HepG2 (cell line): Measurements from ENCODE around the gene PRKG1. TPM values are rescaled to one million over a fixed set of nuclear protein-coding genes. Genes with fewer than 3 reads are reported as not detected.

Source experiments
- ATAC-seq: fragments of 200-7000 bp; cut with Tn5 transposase; 3 replicates; pipeline ENCODE4 v1.9.1; 2020; ENCODE audit warnings: mild to moderate bottlenecking, moderate library complexity
- BruUV-seq: library from RNA; stranded (reverse); fragments of 400-500 nt; replicated peaks from 2 replicates; lab custom pipeline; 2021; lab: Mats Ljungman, UMichigan
- CTCF ChIA-PET: fragments of 300-600 bp; formaldehyde crosslinking; extraction: SDS; loops from one replicate; lab custom pipeline; 2021; ENCODE audit warnings: low total read pairs, inconsistent platforms, low intra/inter-chr PET ratio; lab: Yijun Ruan, JAX
- POLR2A ChIA-PET: fragments of 350-600 bp; sonication (Branson Sonifier 250); formaldehyde crosslinking; loops from one replicate; lab custom pipeline; 2020; ENCODE audit warnings: antibody characterized with exemption, inconsistent platforms; lab: Yijun Ruan, JAX
- DNase-seq: peaks from one replicate; pipeline ENCODE4 v3.0.0-alpha.2; 2015; ENCODE audit warnings: low spot score
- FAIRE-seq: peaks from 3 replicates; lab custom pipeline; 2011; peaks lifted over from hg19 to GRCh38; lab: Jason Lieb, UNC
- H2AFZ ChIP-seq: one replicate; pipeline ENCODE4 v1.6.1; 2011; ENCODE audit warnings: low read length, inconsistent platforms
- H3K27ac ChIP-seq: fragments of 300-600 bp; 3 replicates; pipeline ENCODE4 v1.8.0; 2011; ENCODE audit warnings: mixed run types, mild to moderate bottlenecking, mixed read lengths, low read length, inconsistent platforms; ENCODE audit not compliant: insufficient read depth; ENCODE audit errors: extremely low read length
- H3K27me3 ChIP-seq, 2 experiments: fragments of 200-600 bp in 1 of 2; 2 replicates in 1 of 2; 3 replicates in 1 of 2; pipeline versions ENCODE4 v1.6.0 to v1.8.0; 2011; ENCODE audit warnings: low read length in 2 of 2, mild to moderate bottlenecking in 2 of 2, moderate library complexity in 2 of 2, inconsistent platforms in 1 of 2; ENCODE audit not compliant: insufficient read depth in 2 of 2, control insufficient read depth in 1 of 2
- H3K36me3 ChIP-seq, 2 experiments: fragments of 200-600 bp in 1 of 2; replicated peaks in 1 of 2; 2 replicates in 1 of 2; 3 replicates in 1 of 2; pipeline versions ENCODE4 v1.5.1 to v1.8.0; 2011; ENCODE audit warnings: low read length in 2 of 2, inconsistent platforms in 1 of 2; ENCODE audit not compliant: insufficient read depth in 2 of 2, control insufficient read depth in 1 of 2
- H3K4me1 ChIP-seq: 2 replicates; pipeline ENCODE4 v1.5.1; 2012; ENCODE audit warnings: low read length, inconsistent platforms; ENCODE audit not compliant: insufficient read depth
- H3K4me2 ChIP-seq: 2 replicates; pipeline ENCODE4 v1.6.0; 2011; ENCODE audit warnings: low read depth, low read length, inconsistent platforms
- H3K4me3 ChIP-seq, 3 experiments: fragments of 200-600 bp in 1 of 3; sonication (generic), shearing (Covaris generic) in 1 of 3; replicated peaks in 1 of 3; 2 replicates each; pipeline ENCODE4 v1.5.1; 2011 to 2016; ENCODE audit warnings: low read length in 3 of 3, inconsistent platforms in 2 of 3, low read depth in 2 of 3, mild to moderate bottlenecking in 2 of 3, control low read depth in 1 of 3, mixed read lengths in 1 of 3; ENCODE audit not compliant: insufficient read depth in 1 of 3
- H3K79me2 ChIP-seq: one replicate; pipeline ENCODE4 v1.6.1; 2011; ENCODE audit warnings: low read length, inconsistent platforms; ENCODE audit not compliant: insufficient read depth
- H3K9ac ChIP-seq: 2 replicates; pipeline ENCODE4 v1.6.0; 2011; ENCODE audit warnings: mild to moderate bottlenecking, low read depth, low read length, inconsistent platforms; ENCODE audit not compliant: insufficient read depth
- H3K9me3 ChIP-seq: 2 replicates; pipeline ENCODE4 v1.5.1; 2012; ENCODE audit warnings: mild to moderate bottlenecking, low read length
- H4K20me1 ChIP-seq: 2 replicates; pipeline ENCODE4 v1.6.0; 2011; ENCODE audit warnings: inconsistent platforms, mild to moderate bottlenecking, low read length, moderate library complexity; ENCODE audit not compliant: insufficient read depth
- ATF6 ChIP-seq: sonication (generic); formaldehyde crosslinking; conservative IDR thresholded peaks from 2 replicates; pipeline ENCODE4 v1.4.0; 2020; ENCODE audit warnings: missing genetic modification reagents
- CEBPB ChIP-seq: IDR thresholded peaks from 2 replicates; pipeline ENCODE4 v1.6.1; 2011; ENCODE audit warnings: low read depth, low read length, improper control_type of control experiment, borderline replicate concordance
- MED1 ChIP-seq: sonication (generic); formaldehyde crosslinking; IDR thresholded peaks from 2 replicates; pipeline ENCODE4 v1.4.0; 2020; ENCODE audit warnings: missing genetic modification reagents
- MXD3 ChIP-seq: IDR thresholded peaks from 2 replicates; pipeline ENCODE4 v1.6.1; 2016; ENCODE audit warnings: mild to moderate bottlenecking, missing biosample characterization, missing genetic modification reagents
- NR2F2 ChIP-seq: IDR thresholded peaks from 2 replicates; pipeline ENCODE4 v1.6.1; 2012; ENCODE audit warnings: low read depth, inconsistent platforms, borderline replicate concordance
- PRMT3 ChIP-seq: sonication (generic); formaldehyde crosslinking; IDR thresholded peaks from 2 replicates; pipeline ENCODE4 v1.8.1; 2022; ENCODE audit warnings: low read depth, mild to moderate bottlenecking, moderate library complexity, missing genetic modification reagents, borderline replicate concordance
- THAP8 ChIP-seq: sonication (generic); formaldehyde crosslinking; IDR thresholded peaks from 2 replicates; pipeline ENCODE4 v1.5.1; 2020; ENCODE audit warnings: missing genetic modification reagents, mild to moderate bottlenecking, borderline replicate concordance
- ZBTB7B ChIP-seq: sonication (generic); formaldehyde crosslinking; IDR thresholded peaks from 2 replicates; pipeline ENCODE4 v1.4.0; 2020; ENCODE audit warnings: missing genetic modification reagents
- ZNF678 ChIP-seq: sonication (generic); formaldehyde crosslinking; IDR thresholded peaks from 2 replicates; pipeline ENCODE4 v1.4.0; 2020; ENCODE audit warnings: mild to moderate bottlenecking, missing genetic modification reagents
- ZNF737 ChIP-seq: sonication (generic); formaldehyde crosslinking; IDR thresholded peaks from 2 replicates; pipeline ENCODE4 v1.5.0; 2020; ENCODE audit warnings: missing genetic modification reagents, mild to moderate bottlenecking, borderline replicate concordance
- WGBS: methylation state at CpG from one replicate; pipeline ENCODE4 v1.1.6; 2017; ENCODE audit warnings: low lambda C conversion rate; 5-methylcytosine and 5-hydroxymethylcytosine counted together
- in situ Hi-C: cut with HindIII; loops from 2 replicates; pipeline ENCODE4 v1.10.0; 2017; ENCODE audit warnings: low pct_unique_long_range_greater_than_20kb; ENCODE audit not compliant: extremely low pct_ligation_motif_present
- intact Hi-C: fragments of 100-400 bp; cut with micrococcal nuclease; formaldehyde crosslinking; loops from one replicate; pipeline ENCODE4 v1.10.0; 2022; ENCODE audit not compliant: unreplicated experiment
- polyA plus RNA-seq, 8 experiments: library from polyadenylated mRNA; depleted of rRNA in 3 of 8; stranded (reverse) in 7 of 8; unstranded in 1 of 8; fragments of >200 nt; fragmentation: Illumina TruSeq in 4 of 8; extraction: Trizol in 4 of 8; gene quantifications; 2 replicates each; pipeline versions ENCODE4 v1.2.1 to v1.2.3, GENCODE V29; 2011 to 2016; ENCODE audit warnings: low read depth in 4 of 8, missing spikeins in 1 of 8, mixed read lengths in 1 of 8; ENCODE audit not compliant: insufficient read depth in 1 of 8
- total RNA-seq, 5 experiments: library from RNA; depleted of rRNA; stranded (reverse); fragments of >200 nt; fragmentation: Illumina TruSeq; extraction: Trizol; gene quantifications; 2 replicates each; pipeline ENCODE4 v1.2.3, GENCODE V29; 2016; ENCODE audit warnings: low read depth in 1 of 5
- TF ChIP-seq, protein P1 (sequence below): sonication (generic); formaldehyde crosslinking; IDR thresholded peaks from 2 replicates; pipeline ENCODE4 v1.5.0; 2020; ENCODE audit warnings: mild to moderate bottlenecking, missing genetic modification reagents

PRKG1 gene
- total and polyA plus RNA-seq, 2 of the 13 experiments (the other 11 are each of a cell fraction or from before 2014, with no cell fraction given): 0.01 TPM; not detected in 1

DNA sequence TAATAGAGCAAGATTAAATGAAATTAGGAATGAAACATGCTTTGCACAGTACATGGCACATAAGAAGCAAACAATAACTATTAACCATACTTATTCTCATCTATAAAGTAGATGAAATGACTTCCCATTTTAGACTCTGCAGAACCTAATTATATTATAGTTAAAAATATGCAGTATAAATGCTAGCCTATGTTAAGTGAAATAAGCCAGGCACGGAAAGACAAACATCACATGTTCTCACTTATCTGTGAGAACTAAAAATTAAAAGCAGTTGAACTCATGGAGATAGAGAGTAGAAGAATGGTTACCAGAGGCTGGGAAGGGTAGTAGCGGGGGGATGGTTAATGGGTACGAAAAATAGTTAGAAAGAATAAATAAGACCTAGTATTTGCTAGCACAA, 247.0 kb downstream of the PRKG1 start:
- no peaks in the 10 kb centered on the region for H3K4me1 ChIP-seq
- no peak for TF ChIP-seq MED1
- TF ChIP-seq MXD3 (CRISPR knock-in tag): no peak
- no peak for TF ChIP-seq PRMT3 (CRISPR knock-in tag)
- no peak for TF ChIP-seq ZNF678
- no peak for TF ChIP-seq ZBTB7B
- no TSS peak for BruUV-seq
- H4K20me1 ChIP-seq: no peaks in the 10 kb centered on the region
- H3K79me2 ChIP-seq: no peaks in the 10 kb centered on the region
- ChIA-PET POLR2A (no interaction called here), CTCF (no interaction called here)
- WGBS: 3% methylated on average over 3 of the region's 3 CpGs
- H3K4me2 ChIP-seq: no peak overlapping the region
- no peak overlapping the region for H2AFZ ChIP-seq
- no peaks in the 10 kb centered on the region for H3K27me3 ChIP-seq
- H3K36me3 ChIP-seq: no peaks in the 10 kb centered on the region
- intact Hi-C loops (no loop called here), in situ Hi-C loops (no loop called here)
- no peak overlapping the region for H3K27ac ChIP-seq
- DNase-seq (no peak), ATAC-seq (no peak), FAIRE-seq (no peak)
- H3K9me3 ChIP-seq: no peaks in the 10 kb centered on the region
- H3K4me3 ChIP-seq: no peak overlapping the region
- no peak overlapping the region for H3K9ac ChIP-seq

- no peaks in the 10 kb centered on the region for H3K4me1 ChIP-seq
- TF ChIP-seq, protein P1, sequence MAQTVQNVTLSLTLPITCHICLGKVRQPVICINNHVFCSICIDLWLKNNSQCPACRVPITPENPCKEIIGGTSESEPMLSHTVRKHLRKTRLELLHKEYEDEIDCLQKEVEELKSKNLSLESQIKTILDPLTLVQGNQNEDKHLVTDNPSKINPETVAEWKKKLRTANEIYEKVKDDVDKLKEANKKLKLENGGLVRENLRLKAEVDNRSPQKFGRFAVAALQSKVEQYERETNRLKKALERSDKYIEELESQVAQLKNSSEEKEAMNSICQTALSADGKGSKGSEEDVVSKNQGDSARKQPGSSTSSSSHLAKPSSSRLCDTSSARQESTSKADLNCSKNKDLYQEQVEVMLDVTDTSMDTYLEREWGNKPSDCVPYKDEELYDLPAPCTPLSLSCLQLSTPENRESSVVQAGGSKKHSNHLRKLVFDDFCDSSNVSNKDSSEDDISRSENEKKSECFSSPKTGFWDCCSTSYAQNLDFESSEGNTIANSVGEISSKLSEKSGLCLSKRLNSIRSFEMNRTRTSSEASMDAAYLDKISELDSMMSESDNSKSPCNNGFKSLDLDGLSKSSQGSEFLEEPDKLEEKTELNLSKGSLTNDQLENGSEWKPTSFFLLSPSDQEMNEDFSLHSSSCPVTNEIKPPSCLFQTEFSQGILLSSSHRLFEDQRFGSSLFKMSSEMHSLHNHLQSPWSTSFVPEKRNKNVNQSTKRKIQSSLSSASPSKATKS (CRISPR knock-in tag): no peak
- TF ChIP-seq ZNF737 (CRISPR knock-in tag) (no peak), THAP8 (CRISPR knock-in tag) (no peak), ATF6 (CRISPR knock-in tag) (no peak), NR2F2 (no peak), CEBPB (peak; percentile 68; the same call in 1 of the 2 replicates)
Measured at GRCh38 chr10:51321980-51322379, 247.7 kb downstream of the PRKG1 start.

More at GRCh38 chr10:51321980-51322379, 247.7 kb downstream of the PRKG1 start:
- Histone ChIP-seq H3K4me3 (no peak overlapping the region), H3K9ac (no peak overlapping the region), H4K20me1 (no peaks in the 10 kb centered on the region), H2AFZ (no peak overlapping the region), H3K9me3 (no peaks in the 10 kb centered on the region), H3K79me2 (no peaks in the 10 kb centered on the region), H3K27me3 (no peaks in the 10 kb centered on the region), H3K27ac (no peak overlapping the region), H3K4me2 (no peak overlapping the region), H3K36me3 (no peaks in the 10 kb centered on the region)
- WGBS: 0% methylated on average over 3 of the region's 3 CpGs
- in situ Hi-C loops (no loop called here), intact Hi-C loops (no loop called here)
- BruUV-seq: no TSS peak
- POLR2A ChIA-PET: no interaction called here
- no peak for FAIRE-seq
- no peak for ATAC-seq
- DNase-seq: no peak
- CTCF ChIA-PET: no interaction called here
